Ishikawa (cell line): ENCODE measurements around the gene ARFRP1.

Source experiments
- CEBPB ChIP-seq: IDR thresholded peaks from 2 replicates; pipeline ENCODE4 v1.6.1; 2012
- EGR1 ChIP-seq: IDR thresholded peaks from 2 replicates; pipeline ENCODE4 v1.6.1; 2012
- EP300 ChIP-seq: IDR thresholded peaks from 2 replicates; pipeline ENCODE4 v1.6.1; 2012; ENCODE audit warnings: borderline replicate concordance
- NFIC ChIP-seq: IDR thresholded peaks from 2 replicates; pipeline ENCODE4 v1.6.1; 2012
- RAD21 ChIP-seq: IDR thresholded peaks from 2 replicates; pipeline ENCODE4 v1.6.1; 2012; ENCODE audit warnings: low read depth
- TAF1 ChIP-seq: IDR thresholded peaks from 2 replicates; pipeline ENCODE4 v1.6.1; 2012; ENCODE audit warnings: low read depth, mild to moderate bottlenecking
- TEAD4 ChIP-seq: IDR thresholded peaks from 2 replicates; pipeline ENCODE4 v1.6.1; 2012
- USF1 ChIP-seq: IDR thresholded peaks from 2 replicates; pipeline ENCODE4 v1.6.1; 2012
- YY1 ChIP-seq: IDR thresholded peaks from 2 replicates; pipeline ENCODE4 v1.6.1; 2012; ENCODE audit warnings: low read depth
- TF ChIP-seq, protein P1 (sequence below): IDR thresholded peaks from 2 replicates; pipeline ENCODE4 v1.6.1; 2012; ENCODE audit warnings: low read depth, mild to moderate bottlenecking
- TF ChIP-seq, protein P2 (sequence below): IDR thresholded peaks from 2 replicates; pipeline ENCODE4 v1.6.1; 2012

DNA sequence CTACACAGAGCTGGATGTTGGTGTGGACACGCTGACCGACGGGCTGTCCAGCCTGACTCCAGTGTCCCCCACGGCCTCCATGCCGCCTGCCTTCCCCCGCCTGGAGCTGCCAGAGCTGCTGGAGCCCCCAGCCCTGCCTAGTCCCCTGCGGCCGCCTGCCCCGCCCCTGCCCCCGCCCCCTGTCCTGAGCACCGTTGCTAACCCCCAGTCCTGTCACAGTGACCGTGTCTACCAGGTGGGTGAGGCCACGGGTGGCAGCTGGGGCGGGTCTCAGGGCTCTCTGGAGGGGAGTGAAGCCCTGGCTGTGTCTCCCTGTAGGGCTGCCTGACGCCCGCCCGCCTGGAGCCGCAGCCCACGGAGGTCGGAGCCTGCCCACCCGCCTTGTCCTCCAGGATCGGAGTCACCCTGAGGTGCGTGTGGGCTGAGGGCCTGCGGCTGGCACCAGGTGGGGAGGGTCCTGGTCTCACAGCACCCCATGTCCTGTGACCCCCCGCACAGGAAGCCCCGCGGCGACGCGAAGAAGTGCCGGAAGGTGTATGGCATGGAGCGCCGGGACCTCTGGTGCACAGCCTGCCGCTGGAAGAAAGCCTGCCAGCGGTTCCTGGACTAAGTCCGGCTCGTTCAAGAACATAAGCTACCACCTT is 34.7 kb upstream of the ARFRP1 start:
- TF ChIP-seq RAD21 (no peak), USF1 (no peak), EP300 (no peak), TAF1 (no peak), CEBPB (no peak), TEAD4 (no peak), YY1 (no peak), NFIC (no peak), EGR1 (no peak)
- TF ChIP-seq, protein P1, sequence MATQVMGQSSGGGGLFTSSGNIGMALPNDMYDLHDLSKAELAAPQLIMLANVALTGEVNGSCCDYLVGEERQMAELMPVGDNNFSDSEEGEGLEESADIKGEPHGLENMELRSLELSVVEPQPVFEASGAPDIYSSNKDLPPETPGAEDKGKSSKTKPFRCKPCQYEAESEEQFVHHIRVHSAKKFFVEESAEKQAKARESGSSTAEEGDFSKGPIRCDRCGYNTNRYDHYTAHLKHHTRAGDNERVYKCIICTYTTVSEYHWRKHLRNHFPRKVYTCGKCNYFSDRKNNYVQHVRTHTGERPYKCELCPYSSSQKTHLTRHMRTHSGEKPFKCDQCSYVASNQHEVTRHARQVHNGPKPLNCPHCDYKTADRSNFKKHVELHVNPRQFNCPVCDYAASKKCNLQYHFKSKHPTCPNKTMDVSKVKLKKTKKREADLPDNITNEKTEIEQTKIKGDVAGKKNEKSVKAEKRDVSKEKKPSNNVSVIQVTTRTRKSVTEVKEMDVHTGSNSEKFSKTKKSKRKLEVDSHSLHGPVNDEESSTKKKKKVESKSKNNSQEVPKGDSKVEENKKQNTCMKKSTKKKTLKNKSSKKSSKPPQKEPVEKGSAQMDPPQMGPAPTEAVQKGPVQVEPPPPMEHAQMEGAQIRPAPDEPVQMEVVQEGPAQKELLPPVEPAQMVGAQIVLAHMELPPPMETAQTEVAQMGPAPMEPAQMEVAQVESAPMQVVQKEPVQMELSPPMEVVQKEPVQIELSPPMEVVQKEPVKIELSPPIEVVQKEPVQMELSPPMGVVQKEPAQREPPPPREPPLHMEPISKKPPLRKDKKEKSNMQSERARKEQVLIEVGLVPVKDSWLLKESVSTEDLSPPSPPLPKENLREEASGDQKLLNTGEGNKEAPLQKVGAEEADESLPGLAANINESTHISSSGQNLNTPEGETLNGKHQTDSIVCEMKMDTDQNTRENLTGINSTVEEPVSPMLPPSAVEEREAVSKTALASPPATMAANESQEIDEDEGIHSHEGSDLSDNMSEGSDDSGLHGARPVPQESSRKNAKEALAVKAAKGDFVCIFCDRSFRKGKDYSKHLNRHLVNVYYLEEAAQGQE: no peak
- TF ChIP-seq, protein P2, sequence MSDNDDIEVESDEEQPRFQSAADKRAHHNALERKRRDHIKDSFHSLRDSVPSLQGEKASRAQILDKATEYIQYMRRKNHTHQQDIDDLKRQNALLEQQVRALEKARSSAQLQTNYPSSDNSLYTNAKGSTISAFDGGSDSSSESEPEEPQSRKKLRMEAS: no peak
